Body of pancreas (tissue), 4 donors: ENCODE data around the gene CADM1. TPM values are rescaled to one million over a fixed set of nuclear protein-coding genes. Genes with fewer than 3 reads are reported as not detected.

Experiments
- ATAC-seq: fragments of 150-250 bp; one replicate; pipeline ENCODE4 v1.9.1; 2016
- DNase-seq, 4 donors: peaks; one replicate each; pipeline ENCODE4 v3.0.0-alpha.2; 2019
- H3K27ac ChIP-seq, 4 donors: fragments of 200-600 bp; sonication (generic); 1 replicate in 3 of 4; 2 replicates in 1 of 4; pipeline versions ENCODE4 v1.5.1 to v1.6.1; 2016 to 2019; ENCODE audit warnings: mild to moderate bottlenecking in 1 of 4, mixed read lengths in 1 of 4, moderate library complexity in 1 of 4
- H3K27me3 ChIP-seq, 2 donors: fragments of 200-600 bp; sonication (generic); one replicate each; pipeline ENCODE4 v1.6.0; 2016; ENCODE audit warnings: mild to moderate bottlenecking in 1 of 2
- H3K36me3 ChIP-seq, 2 donors: fragments of 200-600 bp; sonication (generic); replicated peaks in 1 of 2; 2 replicates each; pipeline ENCODE4 v1.5.1; 2016; ENCODE audit warnings: low read depth in 2 of 2; ENCODE audit not compliant: insufficient read depth in 1 of 2
- H3K4me1 ChIP-seq: fragments of 200-600 bp; sonication (generic); one replicate; pipeline ENCODE4 v1.6.0; 2016
- H3K4me3 ChIP-seq, 2 donors: fragments of 200-600 bp; sonication (generic); 1 replicate in 1 of 2; 2 replicates in 1 of 2; pipeline ENCODE4 v1.5.1; 2016 to 2019
- H3K9me3 ChIP-seq, 3 donors: fragments of 200-600 bp; sonication (generic); 1 replicate in 2 of 3; 2 replicates in 1 of 3; pipeline ENCODE4 v1.5.1; 2016
- CTCF ChIP-seq, 7 experiments: fragments of 450-650 bp in 4 of 7; fragments of 200-600 bp in 3 of 7; sonication (generic) in 3 of 7; IDR thresholded peaks; one replicate each; pipeline ENCODE4 v1.5.1; 2016 to 2019; ENCODE audit warnings: antibody characterized with exemption in 7 of 7
- POLR2A ChIP-seq, 3 donors: fragments of 450-650 bp; IDR thresholded peaks; one replicate each; pipeline ENCODE4 v1.6.1; 2016; ENCODE audit warnings: antibody characterized with exemption in 3 of 3, mild to moderate bottlenecking in 2 of 3
- WGBS, 2 donors: methylation state at CpG; one replicate each; pipeline ENCODE4 v1.1.5; 2017; 5-methylcytosine and 5-hydroxymethylcytosine counted together
- intact Hi-C: fragments of 100-400 bp; cut with DNase I; formaldehyde crosslinking; loops from one replicate; pipeline ENCODE4 v1.15.1; 2023
- total RNA-seq, 2 donors: library from RNA; depleted of rRNA; stranded (reverse); fragments of >200 nt; gene quantifications; one replicate each; pipeline ENCODE4 v1.1.0, GENCODE V29; 2016

CADM1 gene
- total RNA-seq, 2 donors from 2014 or later: 12.5 to 13.7 TPM

GRCh38 chr11:115207916-115208315 is 296.3 kb downstream of the CADM1 start:
- WGBS, 2 donors: 75 to 88% methylated on average over 1 of the region's 1 CpG
- ATAC-seq: no peak
- H3K9me3 ChIP-seq: no peaks in the 10 kb centered on the region
- H3K27ac ChIP-seq: no peak overlapping the region
- no peaks in the 10 kb centered on the region for H3K36me3 ChIP-seq
- no peaks in the 10 kb centered on the region for H3K4me1 ChIP-seq
- no peak for TF ChIP-seq CTCF (IDR thresholded peaks at IDR 0.05)
- no peak overlapping the region for H3K4me3 ChIP-seq
- H3K27me3 ChIP-seq: no peaks in the 10 kb centered on the region
- no peak for DNase-seq
- intact Hi-C loops: no loop called here

- intact Hi-C loops: no loop called here
- DNase-seq: no peak
- no peak overlapping the region for H3K27ac ChIP-seq
- H3K27me3 ChIP-seq: no peaks in the 10 kb centered on the region
- H3K36me3 ChIP-seq: no peaks in the 10 kb centered on the region
- H3K4me3 ChIP-seq: no peak overlapping the region
- H3K4me1 ChIP-seq: no peaks in the 10 kb centered on the region
- TF ChIP-seq CTCF (IDR thresholded peaks at IDR 0.05): no peak
- no peak for TF ChIP-seq POLR2A (IDR thresholded peaks at IDR 0.05)
- no peak for ATAC-seq
- 42 to 52% methylated on average over 4 of the region's 4 CpGs for WGBS, 2 donors
- no peaks in the 10 kb centered on the region for H3K9me3 ChIP-seq
Observed at GRCh38 chr11:115207166-115207591, 297.0 kb downstream of the CADM1 start.

- DNase-seq (no peak), ATAC-seq (no peak)
- Histone ChIP-seq H3K36me3 (no peaks in the 10 kb centered on the region), H3K27me3 (no peaks in the 10 kb centered on the region), H3K9me3 (no peaks in the 10 kb centered on the region), H3K4me3 (no peak overlapping the region), H3K27ac (no peak overlapping the region), H3K4me1 (no peaks in the 10 kb centered on the region)
- no peak for TF ChIP-seq CTCF (IDR thresholded peaks at IDR 0.05)
- intact Hi-C loops: no loop called here
- 62 to 68% methylated on average over 7 of the region's 7 CpGs for WGBS, 2 donors
Observed at GRCh38 chr11:115206365-115207022, 297.7 kb downstream of the CADM1 start.

- WGBS, 2 donors: 25 to 27% methylated on average over 2 of the region's 2 CpGs
- intact Hi-C loops: no loop called here
- Histone ChIP-seq H3K4me1 (no peaks in the 10 kb centered on the region), H3K27ac (no peak overlapping the region), H3K36me3 (no peaks in the 10 kb centered on the region), H3K27me3 (no peaks in the 10 kb centered on the region), H3K9me3 (no peaks in the 10 kb centered on the region), H3K4me3 (no peak overlapping the region)
- DNase-seq (no peak), ATAC-seq (no peak)
- no peak for TF ChIP-seq CTCF (IDR thresholded peaks at IDR 0.05)
- TF ChIP-seq POLR2A (IDR thresholded peaks at IDR 0.05): no peak
Observed at GRCh38 chr11:115202900-115203552, 301.2 kb downstream of the CADM1 start.

- H3K27ac ChIP-seq: no peak overlapping the region
- no peaks in the 10 kb centered on the region for H3K36me3 ChIP-seq
- no peak overlapping the region for H3K4me3 ChIP-seq
- ATAC-seq (no peak), DNase-seq (no peak)
- intact Hi-C loops: no loop called here
- no peak for TF ChIP-seq POLR2A (IDR thresholded peaks at IDR 0.05)
- no peak for TF ChIP-seq CTCF (IDR thresholded peaks at IDR 0.05)
- no peaks in the 10 kb centered on the region for H3K27me3 ChIP-seq
- no peaks in the 10 kb centered on the region for H3K9me3 ChIP-seq
- 74 to 86% methylated on average over 2 of the region's 2 CpGs for WGBS, 2 donors
- H3K4me1 ChIP-seq: no peaks in the 10 kb centered on the region
Observed at GRCh38 chr11:115202074-115202473, 302.1 kb downstream of the CADM1 start.
